ENCODE results near the gene MRFAP1L1.

MRFAP1L1 gene

DNA sequence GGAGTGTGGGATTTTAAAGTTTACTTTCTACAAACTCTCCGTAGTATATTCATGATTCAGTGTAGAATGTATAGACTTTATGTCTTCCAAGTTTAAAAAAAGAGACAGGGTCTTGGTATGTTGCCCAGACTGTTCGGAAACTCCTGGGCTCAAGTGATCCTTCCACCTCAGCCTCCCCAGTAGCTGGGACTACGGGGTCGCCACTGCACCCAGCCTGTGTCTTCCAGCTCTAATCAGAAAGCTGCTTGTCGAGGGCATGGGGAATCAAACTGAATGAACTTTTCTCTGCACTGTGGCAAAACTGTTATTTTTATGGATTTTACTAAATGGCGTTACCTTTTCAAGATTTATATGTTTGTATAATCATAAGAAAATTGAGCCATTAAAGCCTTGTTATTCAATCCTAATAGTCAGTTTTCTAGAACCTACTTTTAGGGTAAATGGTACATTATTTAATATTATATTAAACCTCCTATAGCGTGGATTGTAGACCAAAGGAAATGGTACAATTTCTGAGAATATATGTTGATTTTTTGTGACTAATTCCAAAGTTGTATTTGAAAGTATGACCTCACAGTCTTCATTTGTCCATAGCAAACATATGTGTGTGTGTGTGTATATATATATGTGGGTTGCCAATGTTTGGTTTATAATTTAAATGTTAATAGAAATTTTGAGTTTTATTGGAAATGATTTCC is 7.4 kb upstream of the MRFAP1L1 start:
- DNase-seq (ENCODE audit: low read depth in 2 of 3, low spot score in 2 of 3): no peak

DNA sequence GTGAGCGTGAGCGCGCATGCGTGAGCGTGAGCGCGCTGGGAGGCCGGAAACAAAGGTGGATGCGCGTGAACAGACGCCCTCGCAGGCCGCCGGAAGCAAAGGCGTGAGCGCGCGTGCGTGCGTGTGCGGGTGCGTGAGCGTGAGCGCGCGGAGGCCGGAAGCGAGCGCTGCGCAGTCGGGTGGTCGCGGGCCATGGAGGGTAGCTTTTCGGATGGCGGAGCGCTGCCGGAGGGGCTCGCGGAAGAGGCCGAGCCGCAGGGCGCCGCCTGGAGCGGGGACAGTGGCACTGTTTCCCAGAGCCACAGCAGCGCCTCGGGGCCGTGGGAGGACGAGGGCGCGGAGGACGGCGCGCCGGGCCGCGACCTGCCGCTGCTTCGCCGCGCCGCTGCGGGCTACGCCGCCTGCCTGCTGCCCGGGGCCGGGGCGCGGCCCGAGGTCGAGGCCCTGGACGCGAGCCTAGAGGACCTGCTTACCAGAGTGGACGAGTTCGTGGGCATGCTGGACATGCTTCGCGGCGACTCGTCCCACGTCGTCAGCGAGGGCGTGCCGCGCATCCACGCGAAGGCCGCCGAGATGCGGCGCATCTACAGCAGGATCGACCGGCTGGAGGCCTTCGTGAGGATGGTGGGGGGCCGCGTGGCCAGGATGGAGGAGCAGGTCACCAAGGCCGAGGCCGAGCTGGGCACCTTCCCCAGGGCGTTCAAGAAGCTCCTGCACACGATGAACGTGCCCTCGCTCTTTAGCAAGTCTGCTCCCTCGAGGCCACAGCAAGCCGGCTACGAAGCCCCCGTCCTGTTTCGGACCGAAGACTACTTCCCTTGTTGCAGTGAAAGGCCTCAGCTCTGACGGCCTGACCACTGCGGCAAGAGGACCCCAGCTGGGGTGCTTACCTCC is 6.6 kb upstream of the MRFAP1L1 start, which contains the start of gene BLOC1S4:
TSS of gene BLOC1S4 (plus strand) at position 157 of the 894 bp plus-strand sequence. CDS start at position 193, 36 bp downstream.
- peak; percentile 61 to 82 (median 72) for DNase-seq (ENCODE audit: low read depth in 2 of 3, low spot score in 2 of 3)

DNA sequence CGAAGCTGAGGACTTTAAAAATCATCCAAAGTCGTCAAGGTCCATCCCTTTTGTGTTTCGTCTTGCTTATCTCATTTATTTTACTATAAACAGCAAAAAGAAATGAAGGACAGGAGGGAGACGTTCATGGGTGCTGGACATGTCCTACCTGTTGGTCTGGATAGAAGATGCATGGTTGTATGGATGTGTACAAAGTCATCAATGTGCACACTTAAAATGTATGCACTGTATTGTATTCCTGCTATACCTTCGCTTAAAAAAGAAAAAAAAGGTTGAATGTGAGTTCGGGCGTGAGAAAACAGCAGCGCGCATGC is 6.0 kb upstream of the MRFAP1L1 start:
- no peak for DNase-seq (ENCODE audit: low read depth in 2 of 3, low spot score in 2 of 3)

DNA sequence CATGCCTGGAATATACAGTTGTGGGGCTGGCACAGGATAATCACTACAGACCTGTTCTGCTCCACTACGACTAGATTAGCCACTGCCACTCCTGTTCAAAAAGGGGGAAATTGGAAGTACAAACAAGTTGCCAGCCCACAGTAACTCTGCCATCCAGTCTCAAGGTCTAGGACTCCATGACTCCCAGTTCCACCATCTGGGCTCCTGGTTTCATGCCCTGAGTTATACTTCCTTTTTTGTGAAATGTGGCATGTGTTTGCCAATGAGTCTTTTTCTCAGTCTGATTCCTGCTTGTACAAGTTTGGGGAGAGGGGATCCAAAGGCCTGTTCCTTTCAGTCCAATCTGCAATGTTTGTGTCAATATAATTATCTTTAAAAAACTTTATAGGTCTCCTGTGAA is 5.3 kb upstream of the MRFAP1L1 start:
- no peak for DNase-seq (ENCODE audit: low read depth in 2 of 3, low spot score in 2 of 3)

DNA sequence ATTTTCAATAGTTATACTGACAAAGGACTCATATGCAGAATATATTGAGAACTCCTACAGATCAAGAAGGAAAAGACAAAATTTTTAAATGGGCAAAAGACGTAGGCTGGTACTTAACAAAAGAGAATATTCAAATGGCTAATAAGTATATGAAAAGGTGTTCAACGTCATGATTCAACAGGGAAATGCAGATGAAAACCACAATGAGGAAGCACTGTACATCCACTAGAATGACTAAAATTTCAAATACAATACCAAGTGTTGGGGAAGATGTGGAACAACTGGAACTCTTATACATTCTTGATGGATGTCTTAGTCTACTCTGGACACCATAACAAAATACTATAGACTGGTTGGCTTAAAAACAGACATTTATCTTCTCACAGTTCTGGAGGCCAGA is 1.3 kb upstream of the MRFAP1L1 start:
- DNase-seq (ENCODE audit: low read depth in 2 of 3, low spot score in 2 of 3): no peak

DNA sequence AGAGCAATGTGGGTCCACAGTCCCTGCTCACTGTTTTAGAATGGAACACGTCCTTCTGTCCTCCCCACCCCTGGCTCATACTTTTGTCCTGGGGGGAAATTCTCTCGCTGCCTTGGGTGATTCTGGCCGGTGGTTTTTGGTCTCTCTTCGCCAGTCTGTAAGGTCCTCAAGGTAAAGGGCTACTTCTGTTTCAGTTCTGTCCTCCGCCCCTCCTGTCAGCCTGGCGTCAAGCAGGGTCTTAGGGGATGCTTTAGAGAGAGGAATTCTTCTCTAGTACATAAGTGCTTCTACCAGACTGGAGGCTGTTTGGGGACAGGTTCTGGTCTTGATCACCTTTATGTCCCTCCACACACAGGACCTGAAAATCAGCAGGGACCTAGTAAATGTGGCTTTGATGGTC is 617 bp upstream of the MRFAP1L1 start:
- no peak for DNase-seq (ENCODE audit: low read depth in 2 of 3, low spot score in 2 of 3)

DNA sequence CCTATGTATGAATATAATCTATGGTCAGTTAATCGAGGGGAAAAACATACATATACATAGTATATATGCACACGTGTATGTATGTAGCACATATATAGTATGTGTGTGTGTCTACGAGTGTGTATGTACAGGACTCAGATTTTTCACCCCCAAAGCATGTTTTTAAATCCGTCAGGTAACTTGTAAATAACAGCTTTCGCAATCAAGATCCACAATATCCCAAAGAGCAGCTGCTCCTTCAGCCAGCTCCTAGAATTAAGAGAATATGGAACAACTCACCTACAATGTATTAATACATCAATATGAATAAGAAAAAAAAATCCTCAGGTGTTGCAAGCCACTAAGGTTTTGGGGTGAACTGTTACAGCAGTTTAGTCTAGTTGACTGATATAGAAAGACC is 3.5 kb downstream of the MRFAP1L1 start:
- DNase-seq (ENCODE audit: low read depth in 2 of 3, low spot score in 2 of 3): no peak

DNA sequence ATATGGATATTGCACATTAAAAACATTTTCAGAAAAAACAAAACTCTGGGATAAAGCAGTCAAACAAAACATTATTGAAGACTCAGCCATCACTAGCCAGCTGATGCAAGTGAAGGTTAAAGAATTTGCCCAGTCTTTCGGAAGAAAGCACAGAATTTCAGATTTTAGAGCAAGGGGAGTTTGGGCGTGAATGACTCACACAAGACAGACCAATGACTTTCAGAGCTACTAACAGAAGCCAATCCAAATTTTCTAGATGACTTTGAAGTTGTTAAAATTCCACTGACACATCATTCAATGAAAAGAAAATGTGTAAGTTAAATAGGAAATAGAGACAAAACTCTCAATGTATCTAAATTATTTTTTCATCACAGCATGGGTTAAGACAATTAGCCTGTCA is 4.0 kb downstream of the MRFAP1L1 start:
- DNase-seq (ENCODE audit: low read depth in 2 of 3, low spot score in 2 of 3): no peak

DNA sequence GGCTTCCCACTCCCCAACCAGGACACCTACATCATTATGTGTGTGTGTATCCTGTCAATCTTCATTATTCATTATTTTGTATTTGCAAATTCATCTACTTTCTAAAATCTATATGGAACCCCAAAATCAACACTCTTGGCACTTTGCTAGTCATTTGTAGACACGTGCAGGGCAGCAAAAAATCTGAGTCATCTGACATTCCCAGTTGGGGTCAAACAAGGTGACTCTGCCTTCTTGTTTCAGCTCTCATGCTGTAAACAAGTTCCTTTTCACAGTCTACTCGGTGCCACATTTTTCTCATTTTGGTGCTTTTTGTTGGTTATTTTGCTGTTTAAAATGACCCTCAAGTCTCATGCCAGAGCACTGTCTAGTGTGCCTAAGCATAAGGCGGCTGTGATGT is 5.9 kb downstream of the MRFAP1L1 start:
- no peak for DNase-seq (ENCODE audit: low read depth in 2 of 3, low spot score in 2 of 3)

DNA sequence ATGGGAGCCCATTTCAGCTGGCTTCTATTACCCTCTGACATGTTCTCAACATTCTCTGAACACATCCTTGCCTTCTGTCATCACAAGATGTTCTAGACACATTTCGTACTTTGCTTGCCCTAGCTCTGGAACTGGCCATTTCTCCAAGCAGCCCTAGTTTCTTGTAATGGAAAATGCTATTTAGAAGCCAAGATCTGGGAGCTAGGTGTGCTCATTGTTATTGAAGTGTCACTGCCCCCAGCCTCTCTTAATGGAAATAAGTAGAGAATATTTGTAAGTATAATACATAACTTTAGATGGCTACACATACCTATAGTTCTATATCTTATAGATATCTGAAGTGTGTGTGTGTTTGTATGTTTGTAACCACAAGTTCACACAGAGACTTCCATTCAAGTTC is 6.9 kb downstream of the MRFAP1L1 start:
- no peak for DNase-seq (ENCODE audit: low read depth in 2 of 3, low spot score in 2 of 3)

DNA sequence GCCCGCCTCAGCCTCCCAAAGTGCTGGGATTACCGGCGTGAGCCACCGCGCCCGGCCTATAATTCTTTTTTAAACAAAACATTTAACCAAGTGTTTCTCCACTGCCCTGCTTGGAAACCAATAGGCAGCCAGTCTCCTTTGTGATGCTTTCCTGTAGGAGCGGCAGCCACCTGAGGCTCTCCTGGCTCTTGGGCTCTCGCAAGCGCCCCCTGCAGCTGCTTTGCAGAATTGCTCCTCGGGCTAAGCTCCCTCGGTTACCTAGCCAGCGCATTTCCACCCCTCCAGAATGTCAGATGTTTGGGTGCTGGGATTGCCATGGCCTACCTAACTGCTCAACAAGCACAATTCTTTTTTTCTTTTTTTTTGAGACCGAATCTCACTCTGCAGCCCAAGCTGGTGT is 8.3 kb downstream of the MRFAP1L1 start:
- no peak for DNase-seq (ENCODE audit: low read depth in 2 of 3, low spot score in 2 of 3)

DNA sequence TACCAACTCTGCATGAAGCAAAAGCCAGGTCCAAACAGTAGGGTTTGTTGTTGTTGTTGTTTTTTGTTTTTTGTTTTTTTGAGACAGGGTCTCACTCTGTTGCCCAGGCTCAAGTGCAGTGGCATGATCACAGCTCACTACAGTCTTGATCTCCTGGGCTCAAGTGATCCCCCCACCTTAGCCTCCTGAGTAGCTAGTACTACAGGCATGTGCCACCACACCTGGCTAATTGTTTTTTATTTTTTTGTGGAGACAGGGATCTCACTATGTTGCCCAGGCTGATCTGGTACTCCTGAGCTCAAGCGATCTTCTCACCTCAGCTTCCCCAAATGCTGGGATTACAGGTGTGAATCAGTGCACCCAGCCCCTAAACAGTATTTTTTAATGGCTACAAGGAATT is 9.8 kb downstream of the MRFAP1L1 start:
- no peak for DNase-seq (ENCODE audit: low read depth in 2 of 3, low spot score in 2 of 3)

DNA sequence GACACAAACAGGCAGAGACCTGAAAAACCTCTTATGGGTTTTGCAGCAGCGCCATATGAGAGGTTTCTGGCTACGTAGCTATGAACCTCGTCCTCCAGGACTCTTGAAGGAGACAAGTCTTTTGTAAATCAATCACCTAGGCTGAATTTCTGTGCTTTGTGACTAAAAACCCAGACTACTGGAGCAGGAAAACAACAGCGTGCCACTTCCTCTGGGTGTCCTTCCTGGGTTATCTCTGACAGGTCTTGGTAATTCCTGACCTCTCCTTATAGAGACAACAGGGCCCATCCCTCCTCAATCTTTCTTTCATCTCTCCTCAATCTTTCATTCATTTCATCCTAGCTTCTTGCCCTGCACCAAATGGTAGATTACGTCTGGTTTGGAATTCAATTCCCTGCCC is 10.3 kb downstream of the MRFAP1L1 start:
- no peak for DNase-seq (ENCODE audit: low read depth in 2 of 3, low spot score in 2 of 3)

DNA sequence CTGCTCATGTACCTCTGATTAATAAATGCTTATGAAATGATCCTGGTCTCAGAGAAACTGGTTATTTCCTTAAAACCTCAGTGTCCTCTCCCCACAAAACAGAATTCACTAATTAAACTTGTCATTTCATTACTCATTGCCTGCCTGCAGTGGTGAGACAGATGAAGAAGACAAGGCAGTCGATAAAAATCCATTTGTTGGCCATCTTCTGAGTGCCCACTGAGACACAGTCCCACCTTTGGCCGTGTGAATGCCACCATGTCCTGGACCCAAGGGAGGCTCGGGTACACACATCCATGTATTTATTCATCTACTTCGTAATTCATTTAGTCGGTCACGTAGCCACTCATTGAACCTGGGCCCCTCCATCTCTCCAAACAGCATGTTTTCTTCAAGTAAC is 12.5 kb downstream of the MRFAP1L1 start:
- DNase-seq (ENCODE audit: low read depth in 2 of 3, low spot score in 2 of 3): no peak

DNA sequence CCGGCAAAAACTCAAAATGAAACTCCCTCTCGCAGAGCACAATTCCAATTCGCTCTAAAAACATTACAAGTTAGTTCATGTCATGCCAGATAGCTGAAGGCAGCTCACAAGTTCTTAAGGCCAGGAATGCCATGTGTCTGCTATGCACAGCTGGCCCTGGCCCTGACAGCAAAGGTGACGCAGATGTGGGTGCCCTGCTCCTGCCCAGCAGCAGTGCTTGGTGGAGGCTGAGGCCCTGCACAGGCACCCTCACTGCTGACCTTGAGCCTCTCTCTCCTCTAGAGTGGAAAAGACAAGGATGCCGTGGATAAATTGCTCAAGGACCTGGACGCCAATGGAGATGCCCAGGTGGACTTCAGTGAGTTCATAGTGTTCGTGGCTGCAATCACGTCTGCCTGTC is 13.1 kb downstream of the MRFAP1L1 start:
- DNase-seq (ENCODE audit: low read depth in 2 of 3, low spot score in 2 of 3): no peak

DNA sequence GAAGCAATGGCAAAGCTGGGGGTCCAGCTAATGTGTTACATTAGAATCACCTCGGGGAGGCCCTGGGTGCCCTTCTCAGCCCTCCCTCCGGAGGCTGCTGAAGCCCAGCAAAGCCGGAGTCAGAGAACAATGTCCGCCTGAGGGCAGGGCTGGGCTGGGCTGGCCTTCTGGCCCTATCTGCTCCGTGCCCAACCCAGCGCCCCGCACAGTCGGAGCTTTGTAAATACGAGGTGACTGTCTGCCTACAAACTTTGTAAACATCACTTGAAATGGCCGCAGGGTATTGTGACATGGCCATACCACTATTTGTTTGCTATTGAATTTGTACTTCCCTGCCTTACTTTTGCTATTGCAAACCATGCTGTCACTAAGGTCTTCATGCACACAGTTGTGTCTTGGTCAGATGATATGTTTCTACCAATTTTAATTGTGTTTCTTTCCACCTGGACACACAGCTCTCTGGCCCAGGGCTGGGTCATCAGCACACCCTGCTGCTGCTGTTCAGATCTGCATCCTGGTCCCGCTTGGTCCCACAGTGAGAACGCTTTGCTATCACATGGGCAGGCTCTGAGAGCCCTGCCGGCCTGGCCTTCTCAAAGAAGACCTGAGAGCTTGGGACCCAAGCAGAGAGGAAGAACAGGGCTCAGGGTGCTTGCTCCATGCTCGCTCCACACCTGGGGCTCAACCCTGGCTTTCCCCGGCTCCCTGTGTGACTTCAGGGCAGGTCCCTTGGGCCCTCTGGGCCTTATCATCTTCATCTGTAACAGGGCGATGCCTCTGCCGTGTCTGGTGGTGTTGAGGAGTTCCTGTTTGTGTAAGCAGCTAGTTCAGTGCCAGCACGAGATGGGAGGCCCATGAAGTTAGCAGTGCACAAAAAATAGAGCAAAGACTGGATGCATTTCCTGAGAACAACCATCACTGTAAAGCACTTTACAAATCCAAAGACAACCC is 13.7 kb downstream of the MRFAP1L1 start:
- no peak for DNase-seq (ENCODE audit: low read depth in 2 of 3, low spot score in 2 of 3)

DNA sequence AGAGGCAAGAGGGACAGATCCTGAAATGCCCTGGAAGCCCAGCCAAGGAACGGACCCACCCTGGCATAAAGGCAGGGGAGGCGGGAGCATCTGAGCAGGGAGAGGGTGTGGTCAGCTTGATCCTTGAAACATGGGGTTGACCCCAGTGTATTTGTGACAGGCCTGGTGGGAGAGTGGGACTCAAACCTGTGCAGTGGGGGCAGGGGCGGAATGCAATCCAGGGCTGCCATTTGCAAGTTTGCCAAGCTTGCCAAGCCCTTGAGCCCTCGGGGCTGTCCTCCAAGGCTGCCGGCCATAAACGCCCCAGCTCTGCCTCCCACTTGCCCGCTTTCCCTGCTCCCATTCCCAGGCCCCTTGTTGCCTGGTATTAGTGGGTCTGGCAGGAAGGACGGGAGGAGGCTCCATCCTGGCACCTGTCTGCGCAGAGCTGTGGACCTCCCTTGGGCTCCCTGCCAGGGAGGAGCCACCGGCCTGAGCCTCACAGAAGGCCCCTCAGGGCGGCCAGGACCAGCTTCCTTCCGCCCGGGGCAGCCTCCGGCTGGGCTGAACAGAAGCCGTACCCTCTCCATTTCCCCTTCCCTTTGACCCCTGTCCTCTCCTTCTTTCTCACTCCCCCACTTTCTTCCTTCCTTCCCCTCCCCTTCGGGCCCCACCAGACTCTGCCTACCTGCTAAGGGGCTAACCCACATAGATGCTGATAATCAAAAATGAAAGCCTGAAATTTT is 15.3 kb downstream of the MRFAP1L1 start:
- no peak for DNase-seq (ENCODE audit: low read depth in 2 of 3, low spot score in 2 of 3)

DNA sequence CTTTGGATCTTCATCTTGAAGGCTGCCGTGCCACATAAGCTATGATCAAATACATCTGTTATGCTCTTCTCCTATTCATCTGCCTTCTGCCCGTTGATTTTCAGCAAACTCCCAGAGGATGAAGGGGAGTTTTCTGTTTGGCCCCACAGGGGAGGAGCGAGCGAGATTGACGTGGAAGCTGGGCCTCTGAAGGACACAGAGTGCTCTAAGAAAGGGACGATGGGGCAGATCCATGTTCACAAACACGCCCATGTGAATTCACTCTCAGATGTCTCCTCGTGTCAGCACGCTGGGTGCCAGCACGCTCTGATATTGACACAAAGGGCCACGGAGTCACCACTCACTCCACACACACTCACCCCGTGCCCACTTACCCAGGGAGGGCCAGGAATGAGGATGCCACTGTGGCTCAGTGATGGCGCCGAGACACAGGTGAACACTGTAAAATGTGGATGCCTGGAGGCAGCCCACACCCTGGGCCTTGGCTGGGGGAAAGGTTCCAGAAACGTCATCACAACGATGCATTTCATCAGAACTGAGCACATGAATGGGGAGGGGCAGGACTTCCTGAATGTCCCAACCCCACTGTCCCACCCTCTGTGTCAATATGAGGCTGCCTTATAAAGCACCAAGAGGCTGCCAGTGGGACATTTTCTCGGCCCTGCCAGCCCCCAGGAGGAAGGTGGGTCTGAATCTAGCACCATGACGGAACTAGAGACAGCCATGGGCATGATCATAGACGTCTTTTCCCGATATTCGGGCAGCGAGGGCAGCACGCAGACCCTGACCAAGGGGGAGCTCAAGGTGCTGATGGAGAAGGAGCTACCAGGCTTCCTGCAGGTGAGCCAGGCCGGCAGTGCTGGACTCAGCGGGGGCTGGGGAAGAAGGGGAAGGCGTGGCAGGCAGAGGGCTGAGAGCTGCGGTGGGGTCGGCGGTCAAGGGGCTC is 16.2 kb downstream of the MRFAP1L1 start, which contains the start of gene S100P:
TSS of gene S100P (plus strand) at position 648 of the 946 bp plus-strand sequence. CDS start at position 703, 55 bp downstream.
- no peak for DNase-seq (ENCODE audit: low read depth in 2 of 3, low spot score in 2 of 3)

DNA sequence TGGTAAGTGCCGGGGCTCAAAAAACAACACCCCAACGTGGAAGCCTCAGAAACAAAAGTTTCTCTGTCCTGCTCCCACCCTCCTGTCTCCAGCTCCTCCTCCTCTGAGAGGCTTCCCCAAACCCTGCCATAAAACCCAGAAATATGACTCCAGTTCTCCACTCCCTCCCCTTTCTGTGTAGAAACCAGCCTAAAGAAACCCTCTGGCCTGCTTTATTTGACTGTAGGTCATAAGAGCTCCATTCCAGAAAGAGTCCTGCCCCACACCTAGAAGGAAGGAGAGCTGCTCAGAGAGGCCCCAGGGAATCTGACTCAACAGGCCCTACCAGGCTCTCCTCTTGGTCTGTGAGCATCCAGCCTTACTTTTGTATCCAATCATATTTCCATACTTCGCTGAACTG is 16.9 kb downstream of the MRFAP1L1 start:
- DNase-seq (ENCODE audit: low read depth in 2 of 3, low spot score in 2 of 3): no peak

DNA sequence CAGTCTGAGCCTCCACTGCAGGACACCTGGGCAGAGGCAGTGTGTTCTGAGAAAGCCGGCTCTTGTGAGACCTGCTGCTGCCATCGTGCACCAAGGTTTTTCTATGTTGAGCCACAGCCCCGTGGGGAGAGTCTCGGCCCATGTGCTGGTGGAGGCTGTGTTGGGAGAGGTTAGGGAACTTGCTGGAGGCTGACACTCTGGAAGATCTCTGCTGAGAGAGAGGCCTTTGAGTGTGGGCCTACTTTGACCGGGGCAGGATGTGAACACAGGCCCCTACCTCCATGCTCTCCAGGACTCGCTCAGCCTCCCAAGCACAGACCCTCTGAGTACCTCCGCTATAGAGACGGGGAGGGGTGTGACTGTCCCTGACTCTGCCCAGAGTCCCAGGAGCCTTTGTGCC is 17.3 kb downstream of the MRFAP1L1 start:
- no peak for DNase-seq (ENCODE audit: low read depth in 2 of 3, low spot score in 2 of 3)

Data from activated CD8-positive, alpha-beta memory T cell treated with anti-CD3 and anti-CD28 coated beads for 48 hours (primary cell).